HepG2 (cell line): ENCODE data around the gene INKA1. TPM values are rescaled to one million over a fixed set of nuclear protein-coding genes. Genes with fewer than 3 reads are reported as not detected.
A peak's percentile ranks its signal among the peaks of the same experiment; 100 is the strongest.

Experiments used
- KLF13 ChIP-seq: sonication (generic); formaldehyde crosslinking; IDR thresholded peaks from 2 replicates; pipeline ENCODE4 v1.4.0; 2020; ENCODE audit warnings: mild to moderate bottlenecking, missing genetic modification reagents
- MBNL3 ChIP-seq: fragments of 250-450 bp; sonication (Bioruptor Pico); conservative IDR thresholded peaks from 2 replicates; pipeline ENCODE4 v1.8.0; 2022; ENCODE audit warnings: mild to moderate bottlenecking, inconsistent platforms
- MXD4 ChIP-seq: IDR thresholded peaks from 2 replicates; pipeline ENCODE4 v1.6.1; 2016; ENCODE audit warnings: mild to moderate bottlenecking, missing biosample characterization, missing genetic modification reagents
- NFIB ChIP-seq: sonication (generic); formaldehyde crosslinking; IDR thresholded peaks from 2 replicates; pipeline ENCODE4 v1.9.0; 2021; ENCODE audit warnings: missing genetic modification reagents, mild to moderate bottlenecking, borderline replicate concordance
- SETDB1 ChIP-seq: sonication (generic); formaldehyde crosslinking; IDR thresholded peaks from 2 replicates; pipeline ENCODE4 v1.5.1; 2020; ENCODE audit warnings: missing genetic modification reagents, mild to moderate bottlenecking, borderline replicate concordance
- SRY ChIP-seq: sonication (generic); formaldehyde crosslinking; IDR thresholded peaks from 2 replicates; pipeline ENCODE4 v1.8.0; 2022; ENCODE audit warnings: mild to moderate bottlenecking, missing genetic modification reagents
- TCF12 ChIP-seq, 2 experiments: fragments of 450-650 bp in 1 of 2; sonication (generic) in 1 of 2; formaldehyde crosslinking in 1 of 2; IDR thresholded peaks; 2 replicates each; pipeline versions ENCODE4 v1.6.1 to v1.8.0; 2017 to 2022; ENCODE audit warnings: antibody characterized with exemption in 1 of 2, mild to moderate bottlenecking in 1 of 2, missing genetic modification reagents in 1 of 2, moderate library complexity in 1 of 2
- ZFP36L2 ChIP-seq: sonication (generic); formaldehyde crosslinking; IDR thresholded peaks from 2 replicates; pipeline ENCODE4 v1.4.0; 2020; ENCODE audit warnings: missing genetic modification reagents
- ZKSCAN5 ChIP-seq: sonication (generic); formaldehyde crosslinking; IDR thresholded peaks from 2 replicates; pipeline ENCODE4 v1.5.1; 2020; ENCODE audit warnings: mild to moderate bottlenecking, missing genetic modification reagents
- ZNF136 ChIP-seq: sonication (generic); formaldehyde crosslinking; IDR thresholded peaks from 2 replicates; pipeline ENCODE4 v1.8.1; 2022; ENCODE audit warnings: low read depth, mild to moderate bottlenecking, moderate library complexity, missing genetic modification reagents
- ZNF207 ChIP-seq: fragments of 450-650 bp; IDR thresholded peaks from 2 replicates; pipeline ENCODE4 v1.6.1; 2016; ENCODE audit warnings: antibody characterized with exemption, borderline replicate concordance
- ZNF670 ChIP-seq: sonication (generic); formaldehyde crosslinking; IDR thresholded peaks from 2 replicates; pipeline ENCODE4 v1.8.0; 2022; ENCODE audit warnings: mild to moderate bottlenecking, missing genetic modification reagents, borderline replicate concordance
- ZNF766 ChIP-seq: sonication (generic); formaldehyde crosslinking; IDR thresholded peaks from 2 replicates; pipeline ENCODE4 v1.5.0; 2020; ENCODE audit warnings: missing genetic modification reagents, borderline replicate concordance
- polyA plus RNA-seq, 8 experiments: library from polyadenylated mRNA; depleted of rRNA in 3 of 8; stranded (reverse) in 7 of 8; unstranded in 1 of 8; fragments of >200 nt; fragmentation: Illumina TruSeq in 4 of 8; extraction: Trizol in 4 of 8; gene quantifications; 2 replicates each; pipeline versions ENCODE4 v1.2.1 to v1.2.3, GENCODE V29; 2011 to 2016; ENCODE audit warnings: low read depth in 4 of 8, missing spikeins in 1 of 8, mixed read lengths in 1 of 8; ENCODE audit not compliant: insufficient read depth in 1 of 8
- total RNA-seq, 5 experiments: library from RNA; depleted of rRNA; stranded (reverse); fragments of >200 nt; fragmentation: Illumina TruSeq; extraction: Trizol; gene quantifications; 2 replicates each; pipeline ENCODE4 v1.2.3, GENCODE V29; 2016; ENCODE audit warnings: low read depth in 1 of 5
- TF ChIP-seq, protein P1 (sequence below): IDR thresholded peaks from 2 replicates; pipeline ENCODE4 v1.6.1; 2016; ENCODE audit warnings: low read depth
- TF ChIP-seq, protein P2 (sequence below): sonication (generic); formaldehyde crosslinking; IDR thresholded peaks from 2 replicates; pipeline ENCODE4; 2020; ENCODE audit warnings: missing genetic modification reagents, mild to moderate bottlenecking, borderline replicate concordance
- TF ChIP-seq, protein P3 (sequence below): sonication (generic); formaldehyde crosslinking; IDR thresholded peaks from 2 replicates; pipeline ENCODE4 v1.4.0; 2020; ENCODE audit warnings: missing genetic modification reagents
- TF ChIP-seq, protein P4 (sequence below): sonication (generic); formaldehyde crosslinking; IDR thresholded peaks from 2 replicates; pipeline ENCODE4 v1.8.1; 2023; ENCODE audit warnings: mild to moderate bottlenecking, missing genetic modification reagents, borderline replicate concordance

The INKA1 gene
- total and polyA plus RNA-seq, 2 of the 13 experiments (the other 11 are each of a cell fraction or from before 2014, with no cell fraction given): 0.22 to 0.41 TPM

DNA sequence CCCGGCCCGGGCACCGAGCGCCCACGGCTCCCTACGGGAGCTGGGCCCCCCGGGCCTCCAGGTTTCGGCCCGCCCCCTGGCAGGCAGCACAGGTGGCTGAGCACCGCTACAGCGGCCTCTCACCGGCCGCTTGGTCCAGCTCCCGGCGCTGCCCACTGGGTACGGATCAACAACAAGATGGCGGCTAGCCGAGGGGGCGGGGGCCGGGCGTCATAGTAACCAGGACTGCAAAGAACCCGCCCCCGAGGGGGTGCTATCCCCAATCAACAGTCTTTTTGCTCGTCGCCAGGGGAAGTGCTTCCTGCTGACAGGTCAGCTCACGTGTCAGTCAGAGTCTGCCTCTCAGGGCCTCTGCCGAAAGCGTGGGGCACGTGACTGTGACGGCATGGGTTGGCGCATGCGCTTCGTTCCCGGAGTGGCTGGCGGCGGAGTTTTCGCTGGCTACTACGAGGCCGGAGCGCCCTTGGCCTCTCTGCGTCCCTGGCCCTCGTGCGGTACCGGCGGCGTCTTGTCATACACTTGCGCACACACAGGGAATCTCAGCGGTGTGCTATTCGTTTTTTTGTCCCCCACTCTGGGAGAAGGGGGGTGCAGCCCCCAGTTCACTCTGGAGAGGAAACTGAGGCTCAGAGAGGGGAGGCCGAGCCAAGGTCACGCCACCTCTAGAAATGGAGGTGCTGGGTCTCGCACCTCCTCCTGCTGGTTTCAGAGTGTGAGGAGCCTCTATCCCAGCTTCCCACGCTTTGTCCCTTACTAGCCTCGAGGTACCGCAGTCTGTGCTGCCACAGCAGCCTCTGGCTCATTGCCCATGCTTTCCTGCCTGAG is 16.5 kb upstream of the INKA1 start, which contains the start of gene IP6K1 (continued):
- TF ChIP-seq, protein P1, sequence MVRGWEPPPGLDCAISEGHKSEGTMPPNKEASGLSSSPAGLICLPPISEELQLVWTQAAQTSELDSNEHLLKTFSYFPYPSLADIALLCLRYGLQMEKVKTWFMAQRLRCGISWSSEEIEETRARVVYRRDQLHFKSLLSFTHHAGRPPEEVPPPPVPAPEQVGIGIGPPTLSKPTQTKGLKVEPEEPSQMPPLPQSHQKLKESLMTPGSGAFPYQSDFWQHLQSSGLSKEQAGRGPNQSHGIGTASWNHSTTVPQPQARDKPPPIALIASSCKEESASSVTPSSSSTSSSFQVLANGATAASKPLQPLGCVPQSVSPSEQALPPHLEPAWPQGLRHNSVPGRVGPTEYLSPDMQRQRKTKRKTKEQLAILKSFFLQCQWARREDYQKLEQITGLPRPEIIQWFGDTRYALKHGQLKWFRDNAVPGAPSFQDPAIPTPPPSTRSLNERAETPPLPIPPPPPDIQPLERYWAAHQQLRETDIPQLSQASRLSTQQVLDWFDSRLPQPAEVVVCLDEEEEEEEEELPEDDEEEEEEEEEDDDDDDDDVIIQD (CRISPR knock-in tag): no peak
- TF ChIP-seq, protein P2, sequence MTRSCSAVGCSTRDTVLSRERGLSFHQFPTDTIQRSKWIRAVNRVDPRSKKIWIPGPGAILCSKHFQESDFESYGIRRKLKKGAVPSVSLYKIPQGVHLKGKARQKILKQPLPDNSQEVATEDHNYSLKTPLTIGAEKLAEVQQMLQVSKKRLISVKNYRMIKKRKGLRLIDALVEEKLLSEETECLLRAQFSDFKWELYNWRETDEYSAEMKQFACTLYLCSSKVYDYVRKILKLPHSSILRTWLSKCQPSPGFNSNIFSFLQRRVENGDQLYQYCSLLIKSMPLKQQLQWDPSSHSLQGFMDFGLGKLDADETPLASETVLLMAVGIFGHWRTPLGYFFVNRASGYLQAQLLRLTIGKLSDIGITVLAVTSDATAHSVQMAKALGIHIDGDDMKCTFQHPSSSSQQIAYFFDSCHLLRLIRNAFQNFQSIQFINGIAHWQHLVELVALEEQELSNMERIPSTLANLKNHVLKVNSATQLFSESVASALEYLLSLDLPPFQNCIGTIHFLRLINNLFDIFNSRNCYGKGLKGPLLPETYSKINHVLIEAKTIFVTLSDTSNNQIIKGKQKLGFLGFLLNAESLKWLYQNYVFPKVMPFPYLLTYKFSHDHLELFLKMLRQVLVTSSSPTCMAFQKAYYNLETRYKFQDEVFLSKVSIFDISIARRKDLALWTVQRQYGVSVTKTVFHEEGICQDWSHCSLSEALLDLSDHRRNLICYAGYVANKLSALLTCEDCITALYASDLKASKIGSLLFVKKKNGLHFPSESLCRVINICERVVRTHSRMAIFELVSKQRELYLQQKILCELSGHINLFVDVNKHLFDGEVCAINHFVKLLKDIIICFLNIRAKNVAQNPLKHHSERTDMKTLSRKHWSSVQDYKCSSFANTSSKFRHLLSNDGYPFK (CRISPR knock-in tag): peak; percentile 49; the same call in 1 of the 2 replicates
- TF ChIP-seq ZFP36L2 (CRISPR knock-in tag) (no peak), ZNF766 (CRISPR knock-in tag) (no peak; the same call in 1 of the 2 replicates), ZNF207 (no peak), NFIB (CRISPR knock-in tag) (no peak), ZNF136 (CRISPR knock-in tag) (no peak), KLF13 (CRISPR knock-in tag) (no peak), TCF12 (IDR thresholded peaks at IDR 0.05) (no peak), TCF12 (CRISPR knock-in tag; IDR thresholded peaks at IDR 0.05) (no peak), MBNL3 (CRISPR knock-in tag) (no peak), SETDB1 (CRISPR knock-in tag) (no peak), ZKSCAN5 (CRISPR knock-in tag) (no peak), ZNF670 (no peak), SRY (CRISPR knock-in tag) (peak; percentile 50; the same call in 1 of the 2 replicates), MXD4 (CRISPR knock-in tag) (peak; percentile 79)
- TF ChIP-seq, protein P3, sequence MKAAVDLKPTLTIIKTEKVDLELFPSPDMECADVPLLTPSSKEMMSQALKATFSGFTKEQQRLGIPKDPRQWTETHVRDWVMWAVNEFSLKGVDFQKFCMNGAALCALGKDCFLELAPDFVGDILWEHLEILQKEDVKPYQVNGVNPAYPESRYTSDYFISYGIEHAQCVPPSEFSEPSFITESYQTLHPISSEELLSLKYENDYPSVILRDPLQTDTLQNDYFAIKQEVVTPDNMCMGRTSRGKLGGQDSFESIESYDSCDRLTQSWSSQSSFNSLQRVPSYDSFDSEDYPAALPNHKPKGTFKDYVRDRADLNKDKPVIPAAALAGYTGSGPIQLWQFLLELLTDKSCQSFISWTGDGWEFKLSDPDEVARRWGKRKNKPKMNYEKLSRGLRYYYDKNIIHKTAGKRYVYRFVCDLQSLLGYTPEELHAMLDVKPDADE (CRISPR knock-in tag): no peak
- TF ChIP-seq, protein P4, sequence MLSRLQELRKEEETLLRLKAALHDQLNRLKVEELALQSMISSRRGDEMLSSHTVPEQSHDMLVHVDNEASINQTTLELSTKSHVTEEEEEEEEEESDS (CRISPR knock-in tag): no peak
